Left ventricle myocardium inferior (tissue), 1 donor: ENCODE measurements around the gene PSMD14. TPM values are rescaled to one million over a fixed set of nuclear protein-coding genes. Genes with fewer than 3 reads are reported as not detected.

Source experiments
- DNase-seq: peaks from one replicate; pipeline ENCODE4 v3.0.0-alpha.2; 2020
- H3K27ac ChIP-seq: fragments of 200-600 bp; replicated peaks from 2 replicates; pipeline ENCODE4 v1.8.0; 2021
- H3K27me3 ChIP-seq: fragments of 200-600 bp; 2 replicates; pipeline ENCODE4 v1.8.0; 2021; ENCODE audit warnings: low read depth
- H3K36me3 ChIP-seq: fragments of 200-600 bp; 2 replicates; pipeline ENCODE4 v1.8.0; 2021
- H3K4me1 ChIP-seq: fragments of 200-600 bp; 2 replicates; pipeline ENCODE4 v1.8.0; 2021
- H3K4me3 ChIP-seq: fragments of 200-600 bp; 2 replicates; pipeline ENCODE4 v1.8.0; 2021; ENCODE audit warnings: mild to moderate bottlenecking, moderate library complexity
- H3K9me3 ChIP-seq: fragments of 200-600 bp; replicated peaks from 2 replicates; pipeline ENCODE4 v1.8.0; 2021
- intact Hi-C: fragments of 100-400 bp; cut with micrococcal nuclease; formaldehyde crosslinking; loops from one replicate; pipeline ENCODE4 v1.11.0; 2022
- total RNA-seq: library from RNA; stranded (reverse); fragmentation: NEBNext Ultra II Directional; extraction: Animal tissue kit (Norgen Biotek cat#: 25700); gene quantifications from one replicate; pipeline ENCODE4 v1.2.1, GENCODE V29; 2021
- TF ChIP-seq, protein P1 (sequence below): fragments of 200-600 bp; IDR thresholded peaks from 2 replicates; pipeline ENCODE4 v1.8.0; 2021; ENCODE audit warnings: antibody characterized with exemption, mild to moderate bottlenecking, borderline replicate concordance
- donor health status: DM: no; HTN: yes; CAD: no; lungs with severe emphysema.

The PSMD14 gene
- total RNA-seq, 1 donor from 2014 or later = 42.3 TPM

GRCh38 chr2:161409308-161409907, 101.2 kb downstream of the PSMD14 start:
- H3K36me3 ChIP-seq = peaks cover 10% of the 10 kb centered on the region
- H3K27me3 ChIP-seq = peaks cover 11% of the 10 kb centered on the region
- no peaks in the 10 kb centered on the region for H3K9me3 ChIP-seq
- TF ChIP-seq, protein P1, sequence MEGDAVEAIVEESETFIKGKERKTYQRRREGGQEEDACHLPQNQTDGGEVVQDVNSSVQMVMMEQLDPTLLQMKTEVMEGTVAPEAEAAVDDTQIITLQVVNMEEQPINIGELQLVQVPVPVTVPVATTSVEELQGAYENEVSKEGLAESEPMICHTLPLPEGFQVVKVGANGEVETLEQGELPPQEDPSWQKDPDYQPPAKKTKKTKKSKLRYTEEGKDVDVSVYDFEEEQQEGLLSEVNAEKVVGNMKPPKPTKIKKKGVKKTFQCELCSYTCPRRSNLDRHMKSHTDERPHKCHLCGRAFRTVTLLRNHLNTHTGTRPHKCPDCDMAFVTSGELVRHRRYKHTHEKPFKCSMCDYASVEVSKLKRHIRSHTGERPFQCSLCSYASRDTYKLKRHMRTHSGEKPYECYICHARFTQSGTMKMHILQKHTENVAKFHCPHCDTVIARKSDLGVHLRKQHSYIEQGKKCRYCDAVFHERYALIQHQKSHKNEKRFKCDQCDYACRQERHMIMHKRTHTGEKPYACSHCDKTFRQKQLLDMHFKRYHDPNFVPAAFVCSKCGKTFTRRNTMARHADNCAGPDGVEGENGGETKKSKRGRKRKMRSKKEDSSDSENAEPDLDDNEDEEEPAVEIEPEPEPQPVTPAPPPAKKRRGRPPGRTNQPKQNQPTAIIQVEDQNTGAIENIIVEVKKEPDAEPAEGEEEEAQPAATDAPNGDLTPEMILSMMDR = no peak
- H3K27ac ChIP-seq = no peak overlapping the region
- intact Hi-C loops = no loop called here
- no peak for DNase-seq
- no peak overlapping the region for H3K4me3 ChIP-seq
- H3K4me1 ChIP-seq = peaks cover 5% of the 10 kb centered on the region

DNA sequence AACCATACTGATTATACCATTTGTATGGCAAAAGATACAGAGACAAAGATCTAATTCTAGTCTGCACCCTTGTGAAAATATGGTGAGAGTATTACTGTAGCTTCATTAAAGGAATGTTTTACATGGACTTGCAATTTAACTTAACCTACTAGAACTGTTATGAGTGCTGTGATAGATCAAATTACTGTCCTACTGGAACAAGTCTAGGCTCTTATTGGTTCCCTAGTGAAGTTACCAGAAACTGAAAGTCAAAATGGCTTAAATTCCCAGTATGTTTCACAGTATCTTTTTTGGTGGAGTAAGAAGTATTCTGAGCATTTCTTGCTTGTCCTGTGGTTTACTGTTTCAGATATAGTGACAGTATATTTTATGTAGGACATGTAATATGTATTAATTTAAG, 104.1 kb downstream of the PSMD14 start:
- H3K27me3 ChIP-seq = peaks cover 40% of the 10 kb centered on the region
- TF ChIP-seq, protein P1 = no peak
- H3K27ac ChIP-seq = no peak overlapping the region
- intact Hi-C loops = no loop called here
- no peaks in the 10 kb centered on the region for H3K9me3 ChIP-seq
- no peak for DNase-seq
- H3K4me3 ChIP-seq = no peak overlapping the region
- H3K4me1 ChIP-seq = peaks cover 34% of the 10 kb centered on the region
- peaks cover 10% of the 10 kb centered on the region for H3K36me3 ChIP-seq

DNA sequence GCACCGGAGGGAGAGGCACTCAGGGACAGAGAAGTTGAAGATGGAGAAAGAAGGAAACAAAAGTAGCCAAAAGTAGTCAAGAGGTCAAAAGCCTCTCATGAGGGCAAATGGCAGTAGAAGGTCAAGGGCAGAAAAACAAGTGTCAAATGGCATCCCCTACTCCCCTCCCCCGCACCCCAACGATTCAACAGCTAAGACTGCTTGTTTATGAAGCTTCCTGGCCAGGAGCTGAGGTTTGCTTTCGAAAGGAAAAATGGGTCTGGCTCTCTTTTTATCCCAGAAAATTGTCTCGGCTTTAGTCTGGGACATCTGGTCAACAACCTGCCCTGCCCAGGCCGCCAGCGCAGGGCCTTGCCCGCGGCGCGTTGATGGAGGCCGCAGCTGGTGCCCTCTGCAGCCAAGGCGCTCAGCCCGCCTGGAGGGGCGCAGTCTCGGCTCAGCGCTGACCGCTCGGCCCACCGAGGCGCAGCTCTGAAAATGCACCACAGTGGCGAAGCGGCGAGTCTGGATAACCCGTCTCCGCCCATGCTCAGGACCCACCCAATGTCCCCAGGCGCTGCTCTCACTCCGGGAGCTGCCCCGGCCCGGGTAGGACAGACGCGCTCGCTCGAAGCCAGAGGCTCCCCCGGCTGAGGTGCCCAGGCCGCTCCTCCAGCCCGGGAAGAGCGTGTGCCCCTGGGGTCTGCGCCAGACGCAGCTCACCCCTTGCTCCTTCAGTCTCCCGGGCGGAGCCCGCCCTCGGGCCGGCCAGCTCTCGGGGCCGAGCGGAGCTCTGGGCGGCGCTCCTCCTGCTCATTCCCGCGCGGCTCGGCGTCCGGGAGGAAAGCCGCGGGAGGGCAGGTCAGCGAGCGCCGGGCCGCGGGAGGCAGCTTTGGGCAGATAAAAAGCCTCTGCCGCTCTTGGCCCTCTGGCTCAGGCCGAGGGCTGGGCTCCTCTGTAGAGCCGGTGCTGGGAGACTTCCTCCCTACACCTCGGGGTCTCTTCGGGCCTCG, 106.1 kb downstream of the PSMD14 start:
- TF ChIP-seq, protein P1 = no peak
- peaks cover 60% of the 10 kb centered on the region for H3K27me3 ChIP-seq
- H3K27ac ChIP-seq = no peak overlapping the region
- H3K9me3 ChIP-seq = no peaks in the 10 kb centered on the region
- peaks cover 51% of the 10 kb centered on the region for H3K4me1 ChIP-seq
- peak overlapping the region; percentile 67 for H3K4me3 ChIP-seq
- no peak for DNase-seq
- peaks cover 2% of the 10 kb centered on the region for H3K36me3 ChIP-seq
- intact Hi-C loops = no loop called here

DNA sequence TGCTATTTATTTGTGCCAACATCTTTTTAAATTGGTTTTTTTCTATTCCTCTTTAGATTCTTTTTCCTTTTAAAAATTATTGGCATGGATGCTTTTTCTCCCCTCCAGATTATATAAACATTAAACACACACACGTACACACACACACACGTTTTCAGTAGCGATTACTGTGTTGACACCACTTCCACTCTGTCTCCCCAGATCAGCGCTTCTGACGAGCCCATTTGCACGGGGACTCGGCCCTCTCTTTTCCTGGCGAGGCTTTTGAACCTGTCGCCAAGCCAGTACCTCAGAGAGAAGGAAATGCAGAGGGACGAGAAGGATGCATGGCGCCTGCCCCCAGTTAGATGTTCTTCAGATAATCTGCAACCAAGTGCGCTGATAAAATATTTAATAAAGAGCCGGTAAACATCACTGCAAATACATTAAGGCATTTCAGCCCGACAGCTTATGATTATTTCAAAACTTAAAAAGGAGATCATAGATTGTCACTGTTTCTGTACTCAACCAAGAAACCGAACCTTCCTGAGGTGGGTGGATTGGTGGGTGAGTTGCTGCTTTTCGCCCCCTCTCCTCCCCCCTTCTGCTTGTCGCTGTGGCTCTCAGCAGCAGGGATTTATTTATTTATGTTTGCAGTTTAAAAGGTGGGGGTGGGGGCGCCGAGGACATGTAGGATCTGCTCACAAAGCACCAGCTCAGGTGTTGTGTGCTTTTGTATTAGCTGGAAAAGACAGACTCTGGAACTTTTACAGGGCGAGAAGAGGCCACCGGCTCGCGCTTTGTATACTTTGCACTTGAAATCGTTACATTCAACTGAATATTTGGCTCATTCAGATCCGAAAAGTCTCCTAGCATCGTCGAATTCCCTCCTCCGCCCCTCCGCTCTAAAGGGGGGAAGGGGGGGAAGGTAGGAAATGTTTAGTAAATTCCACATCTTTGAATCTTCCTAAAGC, 107.1 kb downstream of the PSMD14 start:
- Histone ChIP-seq H3K27me3 (peaks cover 70% of the 10 kb centered on the region), H3K4me3 (peak overlapping the region; percentile 67), H3K4me1 (peaks cover 51% of the 10 kb centered on the region), H3K36me3 (no peaks in the 10 kb centered on the region), H3K9me3 (no peaks in the 10 kb centered on the region), H3K27ac (no peak overlapping the region)
- DNase-seq = no peak
- intact Hi-C loops = no loop called here
- TF ChIP-seq, protein P1 = no peak

DNA sequence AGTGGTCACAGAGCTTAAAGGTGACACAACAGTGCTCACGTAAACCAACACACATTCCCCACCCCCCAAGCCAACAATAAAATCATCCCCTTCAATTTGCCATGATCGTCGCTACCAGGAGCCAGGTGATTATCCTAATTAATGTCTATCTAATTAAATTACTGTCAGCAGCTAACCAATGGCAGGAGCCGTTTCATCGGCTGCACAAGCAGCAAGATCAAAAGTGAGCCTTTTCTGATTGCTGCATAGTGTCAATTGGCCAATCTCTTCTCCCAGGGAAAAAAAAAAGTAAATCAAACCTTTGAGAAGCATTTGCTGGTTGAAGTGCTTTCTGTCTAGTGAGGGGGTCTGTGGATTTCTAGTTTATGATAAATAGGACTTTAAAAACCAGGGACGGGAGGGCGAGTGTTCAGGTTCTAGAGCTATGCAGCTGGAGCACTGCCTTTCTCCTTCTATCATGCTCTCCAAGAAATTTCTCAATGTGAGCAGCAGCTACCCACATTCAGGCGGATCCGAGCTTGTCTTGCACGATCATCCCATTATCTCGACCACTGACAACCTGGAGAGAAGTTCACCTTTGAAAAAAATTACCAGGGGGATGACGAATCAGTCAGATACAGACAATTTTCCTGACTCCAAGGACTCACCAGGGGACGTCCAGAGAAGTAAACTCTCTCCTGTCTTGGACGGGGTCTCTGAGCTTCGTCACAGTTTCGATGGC, 107.9 kb downstream of the PSMD14 start, which contains the start of gene TBR1:
TBR1 (plus strand) TSS at position 311 of the 721 bp plus-strand sequence; CDS start at position 425, 114 bp downstream.
- TF ChIP-seq, protein P1 = no peak
- H3K4me1 ChIP-seq = peaks cover 51% of the 10 kb centered on the region
- H3K27ac ChIP-seq = no peak within 1 kb of the TSS
- DNase-seq = no peak
- intact Hi-C loops = no loop called here
- H3K9me3 ChIP-seq = no peaks in the 10 kb centered on the region
- H3K27me3 ChIP-seq = peaks cover 78% of the 10 kb centered on the region
- H3K36me3 ChIP-seq = no peaks in the 10 kb centered on the region
- H3K4me3 ChIP-seq = peak within 1 kb of the TSS; percentile 67
